Stomach smooth muscle (tissue), 2 donors: ENCODE results near the gene UTP3.
"Not testable (repeated sequence)": the region's sequence is repeated elsewhere in the genome, so short reads cannot be mapped to it uniquely, and the experiment has no call there.

Experiments used
- H3K27ac ChIP-seq: one replicate; pipeline ENCODE4 v1.7.0; 2013; ENCODE audit warnings: mild to moderate bottlenecking, low read length, inconsistent platforms
- H3K27me3 ChIP-seq, 2 donors: one replicate each; pipeline ENCODE4 v1.7.0; 2013; ENCODE audit warnings: low read length in 2 of 2; ENCODE audit not compliant: insufficient read depth in 2 of 2, control insufficient read depth in 1 of 2
- H3K36me3 ChIP-seq, 2 donors: one replicate each; pipeline ENCODE4 v1.7.0; 2013; ENCODE audit warnings: low read length in 2 of 2; ENCODE audit not compliant: control insufficient read depth in 2 of 2, insufficient read depth in 2 of 2
- H3K4me1 ChIP-seq: one replicate; pipeline ENCODE4 v1.7.0; 2013; ENCODE audit warnings: low read length; ENCODE audit not compliant: control insufficient read depth, insufficient read depth
- H3K4me3 ChIP-seq, 2 donors: one replicate each; pipeline ENCODE4 v1.7.0; 2013; ENCODE audit warnings: low read length in 2 of 2
- H3K9ac ChIP-seq, 2 donors: one replicate each; pipeline ENCODE4 v1.7.0; 2013; ENCODE audit warnings: low read length in 2 of 2, mild to moderate bottlenecking in 1 of 2
- H3K9me3 ChIP-seq, 2 donors: one replicate each; pipeline ENCODE4 v1.7.0; 2013; ENCODE audit warnings: low read length in 2 of 2; ENCODE audit not compliant: control insufficient read depth in 2 of 2
- donor health status: healthy.
- donor health status: Pancreatic carcinoma.

UTP3 gene, protein sequence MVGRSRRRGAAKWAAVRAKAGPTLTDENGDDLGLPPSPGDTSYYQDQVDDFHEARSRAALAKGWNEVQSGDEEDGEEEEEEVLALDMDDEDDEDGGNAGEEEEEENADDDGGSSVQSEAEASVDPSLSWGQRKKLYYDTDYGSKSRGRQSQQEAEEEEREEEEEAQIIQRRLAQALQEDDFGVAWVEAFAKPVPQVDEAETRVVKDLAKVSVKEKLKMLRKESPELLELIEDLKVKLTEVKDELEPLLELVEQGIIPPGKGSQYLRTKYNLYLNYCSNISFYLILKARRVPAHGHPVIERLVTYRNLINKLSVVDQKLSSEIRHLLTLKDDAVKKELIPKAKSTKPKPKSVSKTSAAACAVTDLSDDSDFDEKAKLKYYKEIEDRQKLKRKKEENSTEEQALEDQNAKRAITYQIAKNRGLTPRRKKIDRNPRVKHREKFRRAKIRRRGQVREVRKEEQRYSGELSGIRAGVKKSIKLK

GRCh38 chr4:70687821-70688794 lies at the start of gene UTP3:
UTP3 (plus strand) TSS chr4:70688532; CDS start chr4:70688678, 146 bp downstream.
- no peaks in the 10 kb centered on the region for H3K36me3 ChIP-seq
- peak within 1 kb of the TSS; percentile 96 to 99 for H3K9ac ChIP-seq
- H3K9me3 ChIP-seq: no peaks in the 10 kb centered on the region
- H3K27ac ChIP-seq: peak within 1 kb of the TSS; percentile 97
- H3K4me3 ChIP-seq: peak within 1 kb of the TSS; percentile 98 to 100
- peaks cover 18% of the 10 kb centered on the region for H3K4me1 ChIP-seq
- H3K27me3 ChIP-seq: no peaks in the 10 kb centered on the region

DNA sequence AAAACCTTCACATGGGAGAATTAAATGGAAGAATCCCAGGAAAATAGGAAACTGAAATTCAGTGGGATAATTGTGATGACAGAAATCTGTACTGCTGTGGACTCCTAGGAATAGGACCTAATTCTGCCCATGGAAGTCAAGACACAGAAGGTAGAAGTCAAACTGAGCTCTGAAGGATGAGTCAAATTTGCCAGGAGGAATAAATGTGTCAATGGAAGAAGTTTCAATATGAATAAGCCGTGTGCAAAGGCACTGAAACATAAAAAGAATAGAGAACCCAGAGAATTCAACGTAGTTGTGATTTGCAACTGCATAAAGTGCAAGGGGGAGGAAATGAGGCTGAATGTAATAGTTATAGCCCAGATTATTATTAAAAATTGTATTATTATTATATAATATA lies 48.1 kb upstream of the UTP3 start:
- Histone ChIP-seq H3K27me3 (no peaks in the 10 kb centered on the region), H3K4me1 (peaks cover 6% of the 10 kb centered on the region), H3K9ac (no peak overlapping the region)

DNA sequence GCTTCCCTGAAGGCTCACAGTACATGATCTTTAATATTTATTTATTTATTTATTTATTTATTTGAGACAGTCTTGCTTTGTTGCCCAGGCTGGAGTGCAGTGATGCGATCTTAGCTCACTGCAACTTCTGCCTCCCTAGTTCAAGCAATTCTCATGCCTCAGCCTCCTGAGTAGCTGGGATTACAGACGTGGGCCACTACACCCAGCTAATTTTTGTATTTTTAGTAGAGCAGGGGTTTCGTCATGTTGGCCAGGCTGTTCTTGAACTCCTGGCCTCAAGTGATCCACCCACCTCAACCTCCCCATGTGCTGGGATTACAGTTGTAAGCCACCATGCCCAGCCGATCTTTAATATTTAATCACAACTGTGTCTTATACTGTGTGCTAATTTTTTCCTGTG lies 37.6 kb upstream of the UTP3 start:
- H3K27me3 ChIP-seq, H3K9ac ChIP-seq, H3K27ac ChIP-seq, H3K36me3 ChIP-seq, H3K9me3 ChIP-seq, H3K4me1 ChIP-seq, H3K4me3 ChIP-seq: not testable (repeated sequence)

More for the DNA sequence above, 48.1 kb upstream of the UTP3 start:
- Histone ChIP-seq H3K36me3 (no peaks in the 10 kb centered on the region), H3K9me3 (peaks cover 0 to 3% of the 10 kb centered on the region in 2 donors), H3K4me3 (no peak overlapping the region), H3K27ac (no peak overlapping the region)

- no peak overlapping the region for H3K27ac ChIP-seq
- no peaks in the 10 kb centered on the region for H3K9me3 ChIP-seq
- peaks cover 0 to 2% of the 10 kb centered on the region in 2 donors for H3K27me3 ChIP-seq
- no peaks in the 10 kb centered on the region for H3K36me3 ChIP-seq
- H3K4me3 ChIP-seq: no peak overlapping the region
- H3K9ac ChIP-seq: peak overlapping the region; percentile 27 to 38
- H3K4me1 ChIP-seq: no peaks in the 10 kb centered on the region
These were observed 36.3 kb upstream of the UTP3 start for GRCh38 chr4:70651864-70652506.

DNA sequence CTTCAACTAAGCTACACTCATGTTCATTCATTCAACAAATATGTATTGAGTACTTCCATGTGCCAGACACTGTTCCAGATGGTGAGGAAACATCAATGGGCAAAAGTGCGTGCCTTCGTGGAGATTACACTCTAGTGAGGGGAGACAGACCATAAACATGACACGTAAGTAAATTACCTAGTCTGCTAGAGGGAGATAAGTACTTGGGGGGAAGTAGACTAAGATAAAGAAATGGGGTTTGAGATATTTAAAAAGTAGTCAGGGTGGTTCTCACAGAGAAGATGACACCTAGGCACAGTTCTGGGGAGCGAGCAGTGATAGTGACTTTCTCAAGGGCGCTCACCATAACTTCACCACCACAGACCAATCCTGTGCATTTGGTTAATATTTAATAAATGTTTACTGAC lies 33.7 kb upstream of the UTP3 start:
- no peak overlapping the region for H3K4me3 ChIP-seq
- H3K27me3 ChIP-seq: peaks cover 0 to 2% of the 10 kb centered on the region in 2 donors
- H3K36me3 ChIP-seq: no peaks in the 10 kb centered on the region
- H3K9me3 ChIP-seq: no peaks in the 10 kb centered on the region
- no peaks in the 10 kb centered on the region for H3K4me1 ChIP-seq
- no peak overlapping the region for H3K9ac ChIP-seq
- no peak overlapping the region for H3K27ac ChIP-seq

DNA sequence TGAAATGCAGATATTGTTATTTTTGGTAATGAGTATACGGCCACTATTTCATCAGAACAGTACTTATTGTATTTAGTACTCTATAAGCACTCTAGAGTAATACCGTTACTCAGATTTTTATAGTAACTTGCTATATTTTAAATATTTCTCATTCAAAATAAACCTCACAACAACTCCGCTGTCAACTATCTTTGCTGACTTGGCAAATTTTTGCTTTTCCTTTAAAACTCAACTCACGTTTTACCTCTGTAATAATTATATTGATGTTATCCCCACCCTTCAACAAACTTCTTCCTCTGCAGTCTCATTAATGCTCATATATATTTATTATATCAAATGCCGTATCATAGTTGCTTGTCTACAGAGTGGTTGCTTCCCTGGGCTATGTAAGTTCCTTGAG lies 31.0 kb upstream of the UTP3 start:
- Histone ChIP-seq H3K9ac (no peak overlapping the region), H3K27ac (no peak overlapping the region), H3K4me1 (no peaks in the 10 kb centered on the region), H3K36me3 (no peaks in the 10 kb centered on the region), H3K27me3 (peaks cover 0 to 2% of the 10 kb centered on the region in 2 donors), H3K4me3 (no peak overlapping the region), H3K9me3 (no peaks in the 10 kb centered on the region)

DNA sequence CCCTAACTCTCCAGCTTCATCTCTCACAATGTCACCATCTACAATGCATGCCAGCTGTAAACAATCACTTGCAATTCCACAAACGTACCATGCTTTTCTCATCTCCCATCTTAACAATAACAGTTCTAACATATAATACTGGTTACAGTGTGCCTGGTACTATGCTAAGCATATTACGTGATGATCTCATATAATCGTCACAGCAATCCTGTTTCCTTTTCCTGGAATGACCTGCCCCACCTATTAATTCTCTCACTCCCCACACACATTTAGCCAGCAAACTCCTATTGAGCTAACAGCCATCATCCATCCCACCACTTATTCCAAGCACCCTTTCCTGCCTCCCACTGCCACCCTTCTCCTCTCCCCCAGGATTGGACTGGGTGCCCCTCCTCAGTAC lies 29.9 kb upstream of the UTP3 start:
- no peak overlapping the region for H3K9ac ChIP-seq
- H3K27ac ChIP-seq: no peak overlapping the region
- H3K27me3 ChIP-seq: peaks cover 0 to 2% of the 10 kb centered on the region in 2 donors
- no peak overlapping the region for H3K4me3 ChIP-seq
- H3K4me1 ChIP-seq: no peaks in the 10 kb centered on the region
- no peaks in the 10 kb centered on the region for H3K36me3 ChIP-seq
- no peaks in the 10 kb centered on the region for H3K9me3 ChIP-seq

DNA sequence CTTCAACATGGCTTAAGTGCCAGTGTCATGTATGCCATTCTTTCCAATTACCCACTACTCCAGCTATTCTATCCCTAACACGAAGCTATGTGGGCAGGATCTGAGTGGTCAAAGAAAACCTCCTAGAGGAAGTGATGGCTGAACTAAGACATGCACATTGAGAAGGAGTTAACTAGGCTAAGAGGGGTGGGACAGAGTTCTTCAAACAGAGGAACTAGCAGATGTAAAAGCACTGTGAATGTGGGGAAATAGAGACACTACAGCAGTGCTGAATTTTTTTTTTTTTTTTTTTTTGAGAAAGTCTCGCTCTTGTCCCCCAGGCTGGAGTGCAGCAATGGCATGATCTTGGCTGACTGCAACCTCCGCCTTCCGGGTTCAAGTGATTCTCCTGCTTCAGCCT lies 28.2 kb upstream of the UTP3 start:
- H3K36me3 ChIP-seq: no peaks in the 10 kb centered on the region
- peaks cover 0 to 2% of the 10 kb centered on the region in 2 donors for H3K27me3 ChIP-seq
- H3K27ac ChIP-seq: no peak overlapping the region
- H3K4me1 ChIP-seq: no peaks in the 10 kb centered on the region
- H3K9ac ChIP-seq: no peak overlapping the region
- H3K4me3 ChIP-seq: no peak overlapping the region
- no peaks in the 10 kb centered on the region for H3K9me3 ChIP-seq

GRCh38 chr4:70661309-70661922 lies 26.9 kb upstream of the UTP3 start:
- H3K36me3 ChIP-seq, H3K27ac ChIP-seq, H3K9ac ChIP-seq, H3K4me1 ChIP-seq, H3K27me3 ChIP-seq, H3K4me3 ChIP-seq, H3K9me3 ChIP-seq: not testable (repeated sequence)

- Histone ChIP-seq H3K9ac (no peak within 1 kb of the TSS), H3K36me3 (no peaks in the 10 kb centered on the region), H3K27me3 (no peaks in the 10 kb centered on the region), H3K27ac (no peak within 1 kb of the TSS), H3K4me1 (no peaks in the 10 kb centered on the region), H3K4me3 (no peak within 1 kb of the TSS), H3K9me3 (no peaks in the 10 kb centered on the region)
These were observed 22.0 kb upstream of the UTP3 start, which contains the start of gene JCHAIN for GRCh38 chr4:70666369-70666768. JCHAIN (minus strand) TSS chr4:70666508; CDS start chr4:70666490, 18 bp downstream.
